Parathyroid adenoma (tissue), 2 donors: ENCODE data around the gene LPO.

ENCODE experiments used
- H2AFZ ChIP-seq: fragments of 300-600 bp; sonication (generic); one replicate; pipeline ENCODE4 v1.7.0; 2017; ENCODE audit warnings: antibody characterized with exemption, mild to moderate bottlenecking
- H3K27ac ChIP-seq: fragments of 300-600 bp; sonication (generic); one replicate; pipeline ENCODE4 v1.7.0; 2017
- H3K27me3 ChIP-seq: fragments of 300-600 bp; sonication (generic); one replicate; pipeline ENCODE4 v1.7.0; 2017; ENCODE audit warnings: low read length; ENCODE audit not compliant: control insufficient read depth, insufficient read depth
- H3K36me3 ChIP-seq: fragments of 300-600 bp; sonication (generic); one replicate; pipeline ENCODE4 v1.7.0; 2017; ENCODE audit warnings: low read length; ENCODE audit not compliant: control insufficient read depth, insufficient read depth
- H3K4me1 ChIP-seq: fragments of 300-600 bp; sonication (generic); one replicate; pipeline ENCODE4 v1.7.0; 2017; ENCODE audit warnings: control low read depth
- H3K4me2 ChIP-seq: fragments of 300-600 bp; sonication (generic); one replicate; pipeline ENCODE4 v1.7.0; 2017; ENCODE audit warnings: low read length
- H3K4me3 ChIP-seq: fragments of 300-600 bp; sonication (generic); one replicate; pipeline ENCODE4 v1.7.0; 2017; ENCODE audit warnings: low read depth, low read length
- H3K79me2 ChIP-seq: fragments of 300-600 bp; sonication (generic); one replicate; pipeline ENCODE4 v1.7.0; 2017; ENCODE audit warnings: control low read depth
- H3K9ac ChIP-seq: fragments of 300-600 bp; sonication (generic); one replicate; pipeline ENCODE4 v1.7.0; 2017; ENCODE audit warnings: mild to moderate bottlenecking
- H3K9me3 ChIP-seq: fragments of 300-600 bp; sonication (generic); one replicate; pipeline ENCODE4 v1.7.0; 2017; ENCODE audit warnings: low read length; ENCODE audit not compliant: control insufficient read depth
- TF ChIP-seq, protein P1 (sequence below): fragments of 300-600 bp; sonication (generic); IDR thresholded peaks from one replicate; pipeline ENCODE4 v1.7.0; 2017; ENCODE audit warnings: antibody characterized with exemption, mild to moderate bottlenecking
- donor health status: primary hyperparathyroidism.

The LPO gene

DNA sequence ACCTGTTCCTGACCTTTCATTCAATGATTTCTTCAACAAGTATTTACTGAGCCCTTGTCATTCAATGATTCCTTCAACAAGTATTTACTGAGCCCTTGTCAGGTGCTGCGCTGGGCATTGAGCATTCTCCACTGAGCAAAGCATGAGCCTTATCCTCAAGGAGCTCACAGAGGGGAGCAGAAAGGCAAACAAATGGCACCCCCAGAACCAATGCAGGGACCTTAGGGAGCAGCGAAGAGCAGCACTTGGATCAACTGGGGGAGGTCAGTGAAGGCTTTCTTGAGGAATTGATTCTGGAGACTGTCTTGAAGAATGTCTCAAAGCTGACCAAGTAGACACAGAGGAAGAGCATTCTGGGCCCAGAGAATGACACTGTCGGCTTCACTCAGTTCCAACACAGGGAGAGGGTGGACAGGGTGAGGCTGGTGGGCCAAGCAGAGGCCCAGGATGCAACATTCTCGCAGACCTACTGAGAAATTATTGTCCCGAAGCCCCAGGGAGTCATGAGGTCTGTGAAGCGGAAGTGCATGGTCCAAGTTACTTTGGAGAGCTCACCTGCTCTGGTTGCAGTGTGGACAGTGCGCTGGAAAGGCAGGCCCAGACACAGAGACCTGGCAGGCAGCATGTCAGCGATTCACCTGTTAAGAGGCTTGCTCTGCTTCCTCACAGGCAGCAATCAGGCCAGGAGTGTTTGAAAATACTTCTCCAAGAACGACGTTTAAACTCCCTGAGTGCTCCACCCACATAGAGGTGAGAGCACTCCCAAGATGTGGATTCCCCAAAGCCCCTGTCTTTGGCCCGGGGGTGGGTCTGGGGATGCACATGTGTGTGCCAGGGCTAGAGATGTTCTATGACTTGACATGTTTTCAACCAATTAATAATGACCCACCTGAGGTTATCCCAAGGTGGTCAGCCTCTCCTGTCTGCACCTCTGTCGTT is 45.6 kb downstream of the LPO start:
- TF ChIP-seq, protein P1, sequence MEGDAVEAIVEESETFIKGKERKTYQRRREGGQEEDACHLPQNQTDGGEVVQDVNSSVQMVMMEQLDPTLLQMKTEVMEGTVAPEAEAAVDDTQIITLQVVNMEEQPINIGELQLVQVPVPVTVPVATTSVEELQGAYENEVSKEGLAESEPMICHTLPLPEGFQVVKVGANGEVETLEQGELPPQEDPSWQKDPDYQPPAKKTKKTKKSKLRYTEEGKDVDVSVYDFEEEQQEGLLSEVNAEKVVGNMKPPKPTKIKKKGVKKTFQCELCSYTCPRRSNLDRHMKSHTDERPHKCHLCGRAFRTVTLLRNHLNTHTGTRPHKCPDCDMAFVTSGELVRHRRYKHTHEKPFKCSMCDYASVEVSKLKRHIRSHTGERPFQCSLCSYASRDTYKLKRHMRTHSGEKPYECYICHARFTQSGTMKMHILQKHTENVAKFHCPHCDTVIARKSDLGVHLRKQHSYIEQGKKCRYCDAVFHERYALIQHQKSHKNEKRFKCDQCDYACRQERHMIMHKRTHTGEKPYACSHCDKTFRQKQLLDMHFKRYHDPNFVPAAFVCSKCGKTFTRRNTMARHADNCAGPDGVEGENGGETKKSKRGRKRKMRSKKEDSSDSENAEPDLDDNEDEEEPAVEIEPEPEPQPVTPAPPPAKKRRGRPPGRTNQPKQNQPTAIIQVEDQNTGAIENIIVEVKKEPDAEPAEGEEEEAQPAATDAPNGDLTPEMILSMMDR, result no peak
- H3K27ac ChIP-seq, result no peak overlapping the region
- H3K79me2 ChIP-seq, result no peaks in the 10 kb centered on the region
- H3K4me1 ChIP-seq, result no peaks in the 10 kb centered on the region
- H3K9ac ChIP-seq, result no peak overlapping the region
- H3K4me2 ChIP-seq, result no peak overlapping the region
- H3K27me3 ChIP-seq, result no peaks in the 10 kb centered on the region
- H2AFZ ChIP-seq, result no peak overlapping the region
- H3K9me3 ChIP-seq, result no peaks in the 10 kb centered on the region
- H3K4me3 ChIP-seq, result no peak overlapping the region
- no peaks in the 10 kb centered on the region for H3K36me3 ChIP-seq

DNA sequence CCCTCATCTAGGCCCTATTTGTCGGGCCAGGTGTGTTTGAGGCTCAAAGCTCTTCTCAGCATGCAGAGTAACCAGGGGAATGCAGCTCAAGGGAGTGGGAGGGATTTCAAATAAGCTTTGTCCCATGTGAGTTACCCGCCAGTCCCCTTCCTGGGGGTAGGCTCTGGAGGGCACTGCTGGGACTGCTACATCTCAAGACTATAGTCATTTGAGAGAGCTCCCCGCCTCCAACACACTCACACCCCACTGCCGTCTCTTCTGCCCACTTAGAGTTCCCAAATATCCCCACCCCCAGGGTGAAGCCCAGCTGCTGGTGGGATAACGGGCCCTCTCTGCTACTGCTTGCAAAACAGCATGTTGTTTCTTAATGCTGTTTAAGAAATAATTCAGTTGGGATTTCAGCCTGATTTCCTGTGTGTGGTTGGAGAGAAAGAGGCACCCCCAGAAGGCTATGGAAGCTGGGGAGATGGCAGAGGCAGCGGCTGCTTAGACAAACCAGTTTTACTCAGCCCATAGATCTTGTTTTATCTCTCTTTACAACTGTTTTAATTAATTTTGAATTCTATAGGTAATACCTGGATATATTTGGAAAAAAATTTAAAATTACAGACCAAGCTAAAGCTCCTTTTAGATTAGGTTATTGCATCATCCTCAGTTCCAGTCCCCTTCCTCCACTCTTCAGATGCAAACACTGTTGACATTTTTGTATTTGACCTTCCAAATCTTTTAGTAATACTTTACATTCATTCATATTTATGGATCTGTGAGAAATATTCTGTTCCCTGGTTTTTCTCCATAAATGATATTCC is 46.4 kb downstream of the LPO start:
- H3K4me2 ChIP-seq, result no peak overlapping the region

DNA sequence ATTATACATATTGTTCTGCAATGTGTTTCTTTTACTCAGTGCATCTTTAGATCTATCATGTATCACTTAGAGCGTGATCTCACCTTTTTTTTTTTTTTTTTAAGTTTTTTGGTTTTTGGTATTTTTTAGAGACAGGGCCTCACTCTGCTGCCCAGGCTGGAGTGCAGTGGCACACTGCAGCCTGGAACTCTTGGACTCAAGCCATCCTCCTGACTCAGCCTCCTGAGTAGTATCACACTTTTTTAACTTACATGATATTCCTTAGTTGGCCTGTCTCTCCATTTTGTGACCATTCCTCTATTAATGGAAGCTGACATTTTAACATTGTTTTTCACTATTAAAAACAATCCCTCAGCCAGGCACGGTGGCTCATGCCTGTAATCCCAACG is 47.0 kb downstream of the LPO start:
- Histone ChIP-seq H3K9me3 (no peaks in the 10 kb centered on the region), H3K36me3 (no peaks in the 10 kb centered on the region), H3K79me2 (no peaks in the 10 kb centered on the region), H3K27me3 (no peaks in the 10 kb centered on the region), H3K4me1 (peaks cover 4% of the 10 kb centered on the region), H3K4me2 (no peak overlapping the region), H3K9ac (no peak overlapping the region), H3K27ac (no peak overlapping the region), H2AFZ (no peak overlapping the region), H3K4me3 (no peak overlapping the region)
- TF ChIP-seq, protein P1, result no peak

More for the DNA sequence above, 46.4 kb downstream of the LPO start:
- Histone ChIP-seq H3K27me3 (no peaks in the 10 kb centered on the region), H3K9ac (no peak overlapping the region), H3K36me3 (no peaks in the 10 kb centered on the region), H3K4me3 (no peak overlapping the region), H3K4me1 (peaks cover 3% of the 10 kb centered on the region), H3K9me3 (no peaks in the 10 kb centered on the region), H3K27ac (no peak overlapping the region), H2AFZ (no peak overlapping the region), H3K79me2 (no peaks in the 10 kb centered on the region)
- TF ChIP-seq, protein P1, result no peak

DNA sequence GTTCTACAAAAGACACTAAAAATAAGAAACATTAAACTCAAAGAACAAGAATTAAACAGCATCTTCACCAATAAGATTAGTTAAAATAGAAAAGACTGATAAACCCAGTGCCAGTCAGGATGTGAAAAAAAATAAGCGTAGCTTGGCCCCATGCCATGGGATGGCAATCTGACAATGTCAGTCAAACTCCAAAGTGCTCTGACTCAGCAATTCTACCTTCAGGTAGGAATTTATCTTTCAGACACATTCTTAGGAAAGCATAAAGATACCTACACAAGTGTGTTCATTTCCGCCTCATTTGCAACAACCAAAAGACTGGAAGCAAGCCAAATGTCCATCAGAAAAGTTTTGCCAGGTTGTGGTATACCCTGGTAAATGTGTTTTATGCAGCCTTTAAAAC is 51.5 kb downstream of the LPO start:
- Histone ChIP-seq H2AFZ (no peak overlapping the region), H3K36me3 (no peaks in the 10 kb centered on the region), H3K9ac (no peak overlapping the region), H3K4me1 (peaks cover 4% of the 10 kb centered on the region), H3K27me3 (no peaks in the 10 kb centered on the region), H3K4me3 (no peak overlapping the region), H3K9me3 (no peaks in the 10 kb centered on the region), H3K27ac (no peak overlapping the region), H3K79me2 (no peaks in the 10 kb centered on the region), H3K4me2 (no peak overlapping the region)
- TF ChIP-seq, protein P1, result no peak
